NB4 (cell line): ENCODE data around the gene SPDYE18.
"Not testable (repeated sequence)": the region's sequence is repeated elsewhere in the genome, so short reads cannot be mapped to it uniquely, and the experiment has no call there.

Experiments used
- MAX ChIP-seq: IDR thresholded peaks from 2 replicates; pipeline ENCODE4 v1.6.1; 2011; ENCODE audit warnings: low read depth, low read length
- POLR2A ChIP-seq: IDR thresholded peaks from 2 replicates; pipeline ENCODE4 v1.6.1; 2011; ENCODE audit warnings: mild to moderate bottlenecking; ENCODE audit not compliant: insufficient read length; ENCODE audit errors: extremely low read depth
- TF ChIP-seq, protein P1 (sequence below): IDR thresholded peaks from one replicate; pipeline ENCODE4 v1.5.1; 2012; ENCODE audit warnings: low read depth, low read length

DNA sequence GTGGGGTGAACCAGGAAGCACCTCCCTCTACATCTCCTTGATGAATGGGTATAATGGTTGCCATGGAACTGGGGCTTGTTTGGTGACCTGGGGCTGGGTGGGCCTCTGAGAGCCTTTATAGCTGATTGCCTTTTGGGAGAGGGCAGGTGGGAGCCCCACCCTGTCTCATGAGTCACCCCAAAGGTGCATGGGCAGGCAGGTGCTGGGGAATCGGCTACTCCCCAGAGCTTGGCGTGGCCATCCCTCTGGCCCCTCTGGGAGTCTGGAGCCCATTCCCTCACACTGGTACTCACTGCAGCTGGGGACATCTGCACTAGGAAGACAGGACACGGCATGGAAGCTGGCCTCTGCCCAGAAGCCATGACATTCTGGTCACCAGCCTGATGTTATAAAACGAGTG is at the start of gene SPDYE18:
- TF ChIP-seq, protein P1, sequence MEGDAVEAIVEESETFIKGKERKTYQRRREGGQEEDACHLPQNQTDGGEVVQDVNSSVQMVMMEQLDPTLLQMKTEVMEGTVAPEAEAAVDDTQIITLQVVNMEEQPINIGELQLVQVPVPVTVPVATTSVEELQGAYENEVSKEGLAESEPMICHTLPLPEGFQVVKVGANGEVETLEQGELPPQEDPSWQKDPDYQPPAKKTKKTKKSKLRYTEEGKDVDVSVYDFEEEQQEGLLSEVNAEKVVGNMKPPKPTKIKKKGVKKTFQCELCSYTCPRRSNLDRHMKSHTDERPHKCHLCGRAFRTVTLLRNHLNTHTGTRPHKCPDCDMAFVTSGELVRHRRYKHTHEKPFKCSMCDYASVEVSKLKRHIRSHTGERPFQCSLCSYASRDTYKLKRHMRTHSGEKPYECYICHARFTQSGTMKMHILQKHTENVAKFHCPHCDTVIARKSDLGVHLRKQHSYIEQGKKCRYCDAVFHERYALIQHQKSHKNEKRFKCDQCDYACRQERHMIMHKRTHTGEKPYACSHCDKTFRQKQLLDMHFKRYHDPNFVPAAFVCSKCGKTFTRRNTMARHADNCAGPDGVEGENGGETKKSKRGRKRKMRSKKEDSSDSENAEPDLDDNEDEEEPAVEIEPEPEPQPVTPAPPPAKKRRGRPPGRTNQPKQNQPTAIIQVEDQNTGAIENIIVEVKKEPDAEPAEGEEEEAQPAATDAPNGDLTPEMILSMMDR: not testable (repeated sequence)
- TF ChIP-seq POLR2A, MAX: not testable (repeated sequence)
